Measurements from ENCODE around the gene ZNF175.
"Not testable (repeated sequence)": the region's sequence is repeated elsewhere in the genome, so short reads cannot be mapped to it uniquely, and the experiment has no call there.

The ZNF175 gene

GRCh38 chr19:51621178-51621577 lies 50.1 kb downstream of the ZNF175 start:
- peaks cover 14% of the 10 kb centered on the region for H3K9me3 Mint-ChIP-seq
- H3K27ac Mint-ChIP-seq: no peak overlapping the region
- H3K4me1 Mint-ChIP-seq: no peaks in the 10 kb centered on the region
- H3K36me3 Mint-ChIP-seq (ENCODE audit: low read depth): no peaks in the 10 kb centered on the region
- no peak for TF ChIP-seq CTCF (IDR thresholded peaks at IDR 0.05; ENCODE audit: unreplicated experiment in 3 of 3)
- no peak overlapping the region for H3K4me3 Mint-ChIP-seq
- H3K27me3 Mint-ChIP-seq (ENCODE audit: low read depth): peaks cover 12% of the 10 kb centered on the region

GRCh38 chr19:51626675-51627074 lies 55.6 kb downstream of the ZNF175 start:
- Mint-ChIP-seq H3K27ac (no peak overlapping the region), H3K36me3 (ENCODE audit: low read depth) (no peaks in the 10 kb centered on the region), H3K9me3 (peaks cover 26% of the 10 kb centered on the region), H3K4me1 (no peaks in the 10 kb centered on the region), H3K27me3 (ENCODE audit: low read depth) (peaks cover 16% of the 10 kb centered on the region), H3K4me3 (no peak overlapping the region)
- TF ChIP-seq CTCF (IDR thresholded peaks at IDR 0.05; ENCODE audit: unreplicated experiment in 3 of 3): no peak

GRCh38 chr19:51627491-51628138 lies 56.5 kb downstream of the ZNF175 start:
- peaks cover 16% of the 10 kb centered on the region for H3K27me3 Mint-ChIP-seq (ENCODE audit: low read depth)
- no peak overlapping the region for H3K27ac Mint-ChIP-seq
- H3K4me3 Mint-ChIP-seq: no peak overlapping the region
- H3K9me3 Mint-ChIP-seq: peaks cover 24% of the 10 kb centered on the region
- H3K36me3 Mint-ChIP-seq (ENCODE audit: low read depth): no peaks in the 10 kb centered on the region
- H3K4me1 Mint-ChIP-seq: no peaks in the 10 kb centered on the region
- no peak for TF ChIP-seq CTCF (IDR thresholded peaks at IDR 0.05; ENCODE audit: unreplicated experiment in 3 of 3)

- H3K4me3 Mint-ChIP-seq: no peak overlapping the region
- no peaks in the 10 kb centered on the region for H3K4me1 Mint-ChIP-seq
- peaks cover 16% of the 10 kb centered on the region for H3K27me3 Mint-ChIP-seq (ENCODE audit: low read depth)
- no peak for TF ChIP-seq CTCF (IDR thresholded peaks at IDR 0.05; ENCODE audit: unreplicated experiment in 3 of 3)
- H3K36me3 Mint-ChIP-seq (ENCODE audit: low read depth): no peaks in the 10 kb centered on the region
- H3K27ac Mint-ChIP-seq: no peak overlapping the region
- H3K9me3 Mint-ChIP-seq: peaks cover 22% of the 10 kb centered on the region
These were observed 57.3 kb downstream of the ZNF175 start for GRCh38 chr19:51628153-51628939.

- H3K36me3 Mint-ChIP-seq (ENCODE audit: low read depth); H3K4me1 Mint-ChIP-seq; H3K4me3 Mint-ChIP-seq; H3K27ac Mint-ChIP-seq: not testable (repeated sequence)
- Mint-ChIP-seq H3K27me3 (ENCODE audit: low read depth) (peaks cover 12% of the 10 kb centered on the region), H3K9me3 (peaks cover 18% of the 10 kb centered on the region)
These were observed 59.2 kb downstream of the ZNF175 start, which contains the start of gene SIGLEC5 for GRCh38 chr19:51630315-51630714. Gene SIGLEC5 (minus strand): TSS chr19:51630401. CDS start chr19:51630335, 66 bp downstream.

GRCh38 chr19:51632126-51632525 lies 61.0 kb downstream of the ZNF175 start:
- peaks cover 17% of the 10 kb centered on the region for H3K9me3 Mint-ChIP-seq
- no peak overlapping the region for H3K4me3 Mint-ChIP-seq
- H3K4me1 Mint-ChIP-seq: no peaks in the 10 kb centered on the region
- no peaks in the 10 kb centered on the region for H3K36me3 Mint-ChIP-seq (ENCODE audit: low read depth)
- H3K27ac Mint-ChIP-seq: no peak overlapping the region
- peaks cover 8% of the 10 kb centered on the region for H3K27me3 Mint-ChIP-seq (ENCODE audit: low read depth)
- no peak for TF ChIP-seq CTCF (IDR thresholded peaks at IDR 0.05; ENCODE audit: unreplicated experiment in 3 of 3)

All from nephron (organoid).